HG03378 (cell line): ENCODE results near the gene SMAD7.
"Not testable (repeated sequence)": the region's sequence is repeated elsewhere in the genome, so short reads cannot be mapped to it uniquely, and the experiment has no call there.

Experiments used
- ATAC-seq: cut with Tn5 transposase; IDR thresholded peaks from one replicate; pipeline ENCODE4 v1.9.1; 2021; ENCODE audit warnings: mild to moderate bottlenecking, moderate library complexity; ENCODE audit not compliant: unreplicated experiment

Gene SMAD7

GRCh38 chr18:48885924-48886400, 64.8 kb downstream of the SMAD7 start:
- ATAC-seq, result no peak

- no peak for ATAC-seq
Measured at GRCh38 chr18:48885266-48885923, 65.4 kb downstream of the SMAD7 start.

- ATAC-seq, result no peak
Measured at GRCh38 chr18:48884771-48885170, 66.0 kb downstream of the SMAD7 start.

- ATAC-seq, result no peak
Measured at GRCh38 chr18:48884306-48884705, 66.5 kb downstream of the SMAD7 start.

GRCh38 chr18:48882379-48882778, 68.4 kb downstream of the SMAD7 start:
- ATAC-seq, result no peak

GRCh38 chr18:48880931-48881330, 69.8 kb downstream of the SMAD7 start:
- ATAC-seq, result no peak

- no peak for ATAC-seq
Measured at GRCh38 chr18:48879008-48879431, 71.7 kb downstream of the SMAD7 start.

GRCh38 chr18:48878471-48878870, 72.3 kb downstream of the SMAD7 start:
- ATAC-seq, result no peak

- ATAC-seq, result no peak
Measured at GRCh38 chr18:48877941-48878340, 72.8 kb downstream of the SMAD7 start.

- ATAC-seq, result no peak
Measured at GRCh38 chr18:48876590-48876989, 74.2 kb downstream of the SMAD7 start.

GRCh38 chr18:48875942-48876511, 74.7 kb downstream of the SMAD7 start:
- no peak for ATAC-seq

GRCh38 chr18:48875314-48875941, 75.3 kb downstream of the SMAD7 start:
- no peak for ATAC-seq

GRCh38 chr18:48874701-48875162, 76.0 kb downstream of the SMAD7 start:
- no peak for ATAC-seq

- ATAC-seq, result no peak
Measured at GRCh38 chr18:48874233-48874632, 76.5 kb downstream of the SMAD7 start.

GRCh38 chr18:48872234-48873145, 78.3 kb downstream of the SMAD7 start:
- no peak for ATAC-seq

- ATAC-seq, result no peak
Measured at GRCh38 chr18:48871391-48872166, 79.2 kb downstream of the SMAD7 start.

GRCh38 chr18:48870926-48871325, 79.8 kb downstream of the SMAD7 start:
- not testable (repeated sequence) for ATAC-seq
